Activated CD8-positive, alpha-beta memory T cell treated with anti-CD3 and anti-CD28 coated beads, Interleukin-2, amount 50 U/mL, for 1 hour (primary cell): Measurements from ENCODE around the gene ACSF3.
"Not testable (repeated sequence)": the region's sequence is repeated elsewhere in the genome, so short reads cannot be mapped to it uniquely, and the experiment has no call there.

ENCODE experiments used
- DNase-seq: peaks from one replicate; pipeline ENCODE4 v3.0.0-alpha.2; 2020; ENCODE audit errors: extremely low read depth

Gene ACSF3

DNA sequence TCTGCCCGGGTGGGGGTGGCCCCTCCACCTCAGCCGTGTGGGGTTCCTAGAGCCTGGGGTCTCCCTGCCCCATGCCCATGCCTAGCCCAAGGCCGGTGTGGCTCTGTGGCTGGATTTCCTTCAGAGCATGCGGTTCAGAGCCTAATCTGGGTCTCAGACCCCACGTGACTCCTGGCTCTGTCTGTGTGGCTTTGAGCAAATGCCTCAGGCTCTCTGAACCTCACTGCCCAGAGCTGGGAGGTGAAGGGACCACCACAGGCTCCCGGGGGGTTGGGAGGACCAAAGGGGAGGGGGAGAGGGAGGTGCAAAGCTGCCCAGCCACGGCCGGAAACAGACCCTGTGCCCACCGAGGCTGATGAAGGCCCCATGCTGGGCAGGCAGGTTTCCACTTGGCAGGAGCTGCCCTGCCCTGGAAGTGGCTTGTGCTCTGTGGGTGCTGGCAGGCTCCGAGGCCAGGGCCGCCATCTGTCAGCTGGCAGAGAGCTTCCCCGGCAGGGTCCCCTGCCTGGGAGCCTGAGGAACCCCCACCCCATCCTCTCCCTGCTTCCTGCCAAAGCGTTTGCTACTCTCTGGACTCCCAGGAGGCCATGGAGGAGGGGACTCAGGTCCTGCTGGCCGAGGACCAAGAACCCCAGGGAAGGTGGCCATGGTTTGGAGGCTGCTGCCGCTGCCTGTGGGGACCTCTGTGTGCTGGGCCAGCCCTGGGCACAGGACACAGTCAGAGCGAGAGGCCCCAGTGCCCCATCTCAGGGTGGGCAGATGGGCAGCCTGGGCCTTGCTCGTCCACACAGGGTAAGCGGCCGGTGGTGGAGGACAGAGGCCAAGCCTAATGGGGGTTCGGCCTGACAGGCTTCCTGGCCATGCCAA lies 81.9 kb downstream of the ACSF3 start:
- DNase-seq = no peak

DNA sequence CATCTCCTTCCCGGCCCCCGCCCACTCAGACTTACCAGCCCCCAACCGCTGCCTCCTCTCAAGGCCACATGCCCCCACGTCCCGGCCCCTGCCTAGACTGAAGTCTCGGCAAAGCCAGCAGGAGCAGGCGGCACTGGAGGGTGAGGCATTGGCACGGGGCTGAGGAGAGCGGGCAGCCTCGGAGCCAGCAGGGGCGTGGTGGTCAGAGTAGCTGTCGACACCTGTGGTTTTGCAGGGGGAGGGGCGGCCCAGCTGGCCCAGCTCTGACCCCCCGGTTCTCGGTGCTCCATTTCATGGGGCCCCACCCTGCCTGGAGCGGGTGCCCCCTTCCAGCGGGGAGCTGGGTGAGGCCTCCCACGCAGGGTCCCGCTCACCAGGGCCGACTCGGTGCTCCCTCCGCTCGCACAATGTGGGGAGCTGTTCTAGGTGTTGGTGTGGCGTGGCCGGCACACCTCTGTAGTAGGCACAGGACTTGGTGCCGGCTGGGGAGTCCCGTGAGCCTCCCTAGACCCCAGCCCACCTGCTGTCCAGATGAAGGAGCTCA lies 82.6 kb downstream of the ACSF3 start:
- no peak for DNase-seq

DNA sequence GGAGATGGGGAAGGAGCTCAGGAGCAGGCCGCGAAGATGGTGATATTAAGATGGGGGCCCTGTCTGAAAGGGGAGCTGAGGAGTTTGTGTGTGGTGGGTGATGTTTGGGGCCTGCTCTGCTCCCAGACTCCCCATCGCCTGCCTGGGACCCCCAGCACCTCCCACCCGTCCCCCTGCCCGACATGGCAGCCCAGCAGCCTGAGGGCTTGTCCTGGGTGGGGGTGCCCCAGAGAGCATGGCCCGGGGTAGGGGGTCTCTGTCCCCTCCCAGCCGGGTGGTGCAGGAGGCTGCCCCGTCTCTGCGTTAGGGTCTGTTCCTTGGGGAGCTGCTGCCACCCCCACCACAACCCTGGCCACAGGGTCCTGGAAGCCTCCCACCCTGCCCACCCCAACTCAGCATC lies 83.1 kb downstream of the ACSF3 start:
- DNase-seq = no peak

DNA sequence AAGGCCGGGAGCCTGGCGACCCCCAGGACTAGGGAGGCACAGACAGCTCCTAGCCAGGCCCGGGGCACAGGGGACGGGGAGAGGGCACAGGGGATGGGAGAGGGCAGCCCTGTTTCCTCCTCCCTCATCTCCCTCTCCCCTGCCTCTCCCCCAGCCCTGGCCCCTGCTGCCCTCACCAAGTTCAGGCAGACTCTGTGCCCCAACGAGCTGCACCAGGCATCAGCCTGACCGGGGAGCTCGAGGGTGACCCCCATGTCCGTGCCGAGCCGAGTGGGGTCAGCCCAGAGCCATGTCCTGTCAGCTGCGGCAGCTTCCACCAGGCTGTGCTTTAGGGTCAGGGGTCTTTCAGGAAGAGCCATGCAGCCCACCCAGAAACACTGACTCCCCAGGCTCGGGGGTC lies 83.8 kb downstream of the ACSF3 start:
- DNase-seq = no peak

DNA sequence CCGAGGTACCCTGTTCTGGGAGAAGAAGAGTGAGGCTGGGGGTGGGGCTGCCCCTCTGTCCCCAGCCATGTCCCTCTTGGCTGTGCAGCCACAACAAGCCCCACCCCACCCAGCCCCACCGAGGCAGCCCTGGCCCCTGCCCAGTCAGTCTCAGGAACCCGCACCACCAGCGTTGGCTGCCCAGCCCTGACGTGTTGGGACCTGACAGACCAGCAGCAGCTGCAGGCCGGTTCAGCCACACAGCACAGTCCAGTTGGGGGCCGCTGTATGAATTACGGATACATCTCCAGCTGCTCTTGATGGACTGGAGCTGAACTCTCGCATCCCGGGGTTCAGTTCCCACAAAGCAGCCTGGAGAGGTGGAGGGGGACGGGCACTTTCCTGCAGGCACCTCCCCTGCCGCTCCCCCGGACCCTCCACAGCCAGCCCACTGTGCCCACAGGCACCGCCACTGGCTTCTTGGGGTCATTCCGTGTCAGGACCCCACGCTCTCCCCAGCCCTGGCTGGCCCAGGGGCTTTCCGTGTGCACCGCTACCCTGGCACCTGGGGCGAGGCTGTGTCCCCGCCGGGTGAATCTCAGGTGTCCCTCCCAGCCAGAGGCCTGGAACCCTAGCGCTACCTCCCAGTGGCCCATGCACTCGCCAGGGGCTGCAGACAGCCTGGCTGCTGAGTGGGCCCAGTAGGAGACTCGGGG lies 84.9 kb downstream of the ACSF3 start:
- DNase-seq = no peak

DNA sequence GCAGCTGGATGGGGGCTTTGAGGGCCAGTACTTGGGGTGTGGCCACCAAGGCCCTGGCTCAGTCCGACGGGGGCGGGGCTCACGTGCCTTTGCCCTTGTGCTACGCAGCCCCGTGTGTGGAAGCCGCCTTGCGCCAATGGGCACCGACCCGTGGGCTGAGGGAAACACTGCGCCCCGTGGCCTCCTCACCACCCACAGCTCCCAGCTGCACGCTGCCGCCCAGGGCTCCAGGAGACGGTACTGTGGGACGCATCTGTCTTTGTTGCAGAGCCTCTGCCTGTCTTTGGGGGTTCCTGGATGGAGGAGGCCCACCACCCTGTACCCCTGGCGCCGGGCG lies 85.5 kb downstream of the ACSF3 start:
- DNase-seq = no peak

DNA sequence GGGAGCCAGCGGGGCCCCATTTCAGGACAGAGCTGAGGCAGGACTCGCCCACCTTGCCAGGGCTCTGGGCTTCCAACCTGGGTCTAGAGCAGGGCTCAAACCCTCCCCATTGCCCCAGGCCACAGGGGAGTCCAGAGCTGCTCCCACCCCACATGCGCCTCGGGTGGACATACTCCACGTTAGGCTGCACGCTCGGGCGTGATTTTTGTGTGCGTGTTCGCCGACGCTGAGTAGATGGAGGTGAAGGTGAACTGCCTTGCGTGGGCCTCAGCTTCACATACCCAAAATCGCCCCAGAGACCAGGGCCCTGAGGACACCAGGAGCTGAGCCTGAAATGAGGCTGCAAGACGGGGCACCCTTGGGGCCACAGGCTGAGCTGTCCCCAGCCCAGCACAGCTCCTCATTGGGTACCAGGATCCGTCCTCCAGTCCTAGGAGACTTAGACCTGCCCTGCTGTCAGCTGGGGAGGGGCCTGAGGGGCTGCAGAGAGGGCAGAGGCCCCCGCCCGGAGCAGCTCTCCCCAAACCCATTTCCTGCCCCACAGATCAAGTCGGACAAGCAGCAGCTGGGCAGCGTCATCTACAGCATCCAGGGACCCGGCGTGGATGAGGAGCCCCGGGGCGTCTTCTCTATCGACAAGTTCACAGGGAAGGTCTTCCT lies 86.1 kb downstream of the ACSF3 start:
- DNase-seq = no peak

DNA sequence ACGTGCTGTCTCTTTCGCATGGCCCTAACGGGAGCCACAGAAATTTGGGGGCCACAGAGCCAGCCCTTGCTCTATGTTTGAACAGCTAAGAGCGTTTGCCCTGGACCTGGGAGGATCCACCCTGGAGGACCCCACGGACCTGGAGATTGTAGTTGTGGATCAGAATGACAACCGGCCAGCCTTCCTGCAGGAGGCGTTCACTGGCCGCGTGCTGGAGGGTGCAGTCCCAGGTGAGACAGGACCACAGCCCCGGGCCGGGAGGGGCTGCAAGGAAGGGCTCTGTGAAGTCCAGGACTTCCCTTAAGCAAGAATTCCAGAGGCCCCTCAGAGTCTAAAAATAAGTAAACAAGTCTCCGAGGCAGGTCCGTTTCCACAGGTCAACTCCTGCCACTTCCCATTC lies 89.8 kb downstream of the ACSF3 start:
- no peak for DNase-seq

DNA sequence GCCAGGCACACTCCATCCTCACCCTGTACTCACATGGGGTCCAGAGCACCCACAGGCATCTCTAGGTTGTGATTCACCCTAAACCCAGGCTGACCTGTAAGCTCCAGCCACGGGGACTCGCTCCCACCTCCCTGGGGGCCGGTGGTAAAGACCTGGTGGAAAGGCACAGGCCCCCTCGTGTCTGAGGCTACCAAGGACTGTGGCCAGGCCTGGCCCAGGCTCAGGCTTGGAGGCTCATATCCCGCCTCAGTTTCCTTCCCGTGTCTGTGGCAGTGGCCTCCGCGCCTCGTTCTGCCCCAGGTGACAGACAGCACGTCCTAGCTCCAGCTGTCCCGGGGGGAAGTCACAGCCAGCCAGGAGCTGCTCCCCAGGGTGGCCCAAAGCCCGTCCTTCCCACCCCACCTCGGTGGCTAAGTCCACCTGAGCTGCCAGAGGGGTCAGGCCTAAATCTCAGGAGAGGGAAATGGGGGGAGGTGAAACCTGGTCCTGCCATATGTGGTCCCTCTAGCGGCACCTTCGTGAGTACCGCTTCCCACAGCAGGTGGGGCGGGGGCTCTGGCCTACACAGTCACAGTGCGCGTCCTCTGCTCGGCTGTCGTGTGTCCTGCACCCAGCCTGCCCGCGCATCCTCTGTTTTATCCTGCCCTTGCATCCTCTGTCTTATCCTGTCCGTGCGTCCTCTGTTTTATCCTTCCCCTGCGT lies 90.5 kb downstream of the ACSF3 start:
- no peak for DNase-seq

DNA sequence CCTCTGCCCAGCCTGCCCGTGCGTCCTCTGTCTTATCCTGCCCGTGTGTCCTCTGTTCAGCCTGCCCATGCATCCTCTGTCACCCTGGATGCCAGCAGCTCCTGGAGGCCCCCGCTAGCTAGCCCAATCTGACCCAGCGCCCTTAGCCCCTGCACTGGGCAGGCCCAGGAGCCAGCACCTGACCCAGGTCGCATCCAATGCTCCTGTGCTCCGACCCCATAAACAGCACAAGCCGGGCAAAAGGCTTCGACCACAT lies 91.0 kb downstream of the ACSF3 start:
- DNase-seq = no peak

DNA sequence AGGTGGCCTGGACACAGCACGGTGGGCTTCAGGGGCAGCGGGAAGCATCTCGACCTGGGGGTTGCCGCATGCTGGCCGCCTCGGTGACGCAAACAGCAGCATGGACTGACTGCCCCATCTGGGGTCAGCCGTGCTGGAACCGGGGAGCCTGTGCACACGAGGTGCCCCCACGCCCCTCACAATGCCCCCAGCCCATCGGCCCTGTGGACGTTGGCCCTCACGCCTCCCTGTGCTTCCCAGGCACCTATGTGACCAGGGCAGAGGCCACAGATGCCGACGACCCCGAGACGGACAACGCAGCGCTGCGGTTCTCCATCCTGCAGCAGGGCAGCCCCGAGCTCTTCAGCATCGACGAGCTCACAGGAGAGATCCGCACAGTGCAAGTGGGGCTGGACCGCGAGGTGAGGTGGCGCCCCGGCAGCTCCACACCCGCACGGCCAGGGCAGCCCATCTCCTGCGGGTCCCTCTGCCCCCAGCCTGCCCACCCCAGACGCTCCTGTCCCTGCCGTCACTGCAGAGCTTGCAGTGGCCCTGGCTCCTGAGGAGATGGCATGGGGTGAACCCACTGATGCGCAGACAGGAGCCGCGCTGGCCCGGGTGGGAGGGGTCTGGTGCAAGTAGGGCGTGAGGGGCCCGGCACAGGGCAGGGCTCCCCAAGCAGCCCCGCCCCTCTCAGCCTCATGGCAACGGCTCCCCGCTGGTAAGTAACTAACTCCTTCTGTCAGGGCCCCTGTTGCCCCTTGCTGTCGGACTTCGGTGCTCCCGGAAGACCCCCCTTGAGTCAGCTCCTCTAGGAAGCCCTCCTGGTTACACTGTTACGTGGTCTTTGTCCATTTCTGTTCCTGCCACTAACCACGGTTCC lies 91.5 kb downstream of the ACSF3 start:
- no peak for DNase-seq

DNA sequence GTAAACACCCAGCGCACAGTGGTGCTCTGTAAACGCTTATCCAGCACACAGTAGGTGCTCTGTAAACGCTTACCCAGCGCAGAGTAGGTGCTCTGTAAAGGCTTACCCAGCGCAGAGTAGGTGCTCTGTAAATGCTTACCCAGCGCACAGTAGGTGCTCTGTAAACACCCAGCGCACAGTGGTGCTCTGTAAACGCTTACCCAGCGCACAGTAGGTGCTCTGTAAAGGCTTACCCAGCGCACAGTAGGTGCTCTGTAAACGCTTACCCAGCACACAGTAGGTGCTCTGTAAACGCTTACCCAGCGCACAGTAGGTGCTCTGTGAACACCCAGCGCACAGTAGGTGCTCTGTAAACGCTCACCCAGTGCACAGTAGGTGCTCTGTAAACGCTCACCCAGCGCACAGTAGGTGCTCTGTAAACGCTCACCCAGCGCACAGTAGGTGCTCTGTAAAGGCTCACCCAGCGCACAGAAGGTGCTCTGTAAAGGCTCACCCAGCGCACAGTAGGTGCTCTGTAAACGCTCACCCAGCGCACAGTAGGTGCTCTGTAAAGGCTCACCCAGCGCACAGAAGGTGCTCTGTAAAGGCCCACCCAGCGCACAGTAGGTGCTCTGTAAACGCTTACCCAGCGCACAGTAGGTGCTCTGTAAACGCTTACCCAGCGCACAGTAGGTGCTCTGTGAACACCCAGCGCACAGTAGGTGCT lies 92.4 kb downstream of the ACSF3 start:
- not testable (repeated sequence) for DNase-seq

DNA sequence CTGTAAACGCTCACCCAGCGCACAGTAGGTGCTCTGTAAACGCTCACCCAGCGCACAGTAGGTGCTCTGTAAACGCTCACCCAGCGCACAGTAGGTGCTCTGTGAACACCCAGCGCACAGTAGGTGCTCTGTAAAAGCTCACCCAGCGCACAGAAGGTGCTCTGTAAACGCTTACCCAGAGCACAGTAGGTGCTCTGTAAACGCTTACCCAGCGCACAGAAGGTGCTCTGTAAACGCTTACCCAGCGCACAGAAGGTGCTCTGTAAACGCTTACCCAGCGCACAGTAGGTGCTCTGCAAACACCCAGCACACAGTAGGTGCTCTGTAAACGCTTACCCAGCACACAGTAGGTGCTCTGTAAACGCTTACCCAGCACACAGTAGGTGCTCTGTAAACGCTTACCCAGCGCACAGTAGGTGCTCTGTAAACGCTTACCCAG lies 93.0 kb downstream of the ACSF3 start:
- DNase-seq = not testable (repeated sequence)

DNA sequence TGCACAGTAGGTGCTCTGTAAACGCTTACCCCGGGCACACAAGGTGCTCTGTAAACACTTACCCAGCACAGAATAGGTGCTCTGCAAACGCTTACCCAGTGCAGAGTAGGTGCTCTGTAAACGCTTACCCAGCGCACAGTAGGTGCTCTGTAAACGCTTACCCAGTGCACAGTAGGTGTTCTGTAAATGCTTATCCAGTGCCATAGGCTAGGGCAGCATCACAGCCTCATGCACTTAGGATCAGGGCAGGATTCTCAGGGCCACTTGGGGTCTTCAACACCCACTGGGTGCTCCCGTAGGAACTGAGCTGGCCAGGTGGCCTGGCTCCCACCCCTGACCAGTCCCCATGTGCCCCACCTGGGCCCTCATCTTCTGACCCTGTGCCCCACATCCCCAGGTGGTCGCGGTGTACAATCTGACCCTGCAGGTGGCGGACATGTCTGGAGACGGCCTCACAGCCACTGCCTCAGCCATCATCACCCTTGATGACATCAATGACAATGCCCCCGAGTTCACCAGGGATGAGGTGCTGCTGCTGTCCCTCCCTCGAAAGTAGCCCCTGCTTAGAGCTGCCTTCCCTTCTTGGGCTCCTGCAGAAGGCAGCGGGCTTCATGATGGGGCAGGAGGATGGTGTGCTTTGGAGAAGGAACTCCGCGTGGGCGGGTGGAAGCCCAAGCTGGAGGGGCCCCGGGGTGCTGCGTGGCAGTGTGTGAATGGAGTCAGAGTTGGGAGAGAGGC lies 93.5 kb downstream of the ACSF3 start:
- no peak for DNase-seq

DNA sequence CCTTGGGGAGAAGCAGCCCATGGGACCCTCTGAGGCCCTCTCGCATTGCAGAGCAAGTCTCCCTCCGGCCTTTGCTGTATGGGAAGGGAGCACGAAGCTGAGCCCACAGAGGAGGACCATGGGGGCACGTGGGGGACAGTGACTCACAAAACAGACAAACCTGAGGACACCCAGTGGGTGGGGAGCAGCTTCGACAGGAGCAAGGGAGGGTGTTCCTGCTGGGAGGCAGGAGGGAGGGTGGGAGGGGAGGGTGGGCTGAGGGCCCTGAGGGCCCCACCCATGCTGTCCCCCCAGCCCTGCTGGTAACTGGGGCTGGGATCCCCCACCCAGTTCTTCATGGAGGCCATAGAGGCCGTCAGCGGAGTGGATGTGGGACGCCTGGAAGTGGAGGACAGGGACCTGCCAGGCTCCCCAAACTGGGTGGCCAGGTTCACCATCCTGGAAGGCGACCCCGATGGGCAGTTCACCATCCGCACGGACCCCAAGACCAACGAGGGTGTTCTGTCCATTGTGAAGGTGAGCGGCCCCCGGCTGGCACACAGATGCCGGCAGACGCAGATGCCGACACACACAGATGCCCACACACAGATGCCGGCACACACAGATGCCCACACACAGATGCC lies 94.2 kb downstream of the ACSF3 start:
- DNase-seq = no peak

DNA sequence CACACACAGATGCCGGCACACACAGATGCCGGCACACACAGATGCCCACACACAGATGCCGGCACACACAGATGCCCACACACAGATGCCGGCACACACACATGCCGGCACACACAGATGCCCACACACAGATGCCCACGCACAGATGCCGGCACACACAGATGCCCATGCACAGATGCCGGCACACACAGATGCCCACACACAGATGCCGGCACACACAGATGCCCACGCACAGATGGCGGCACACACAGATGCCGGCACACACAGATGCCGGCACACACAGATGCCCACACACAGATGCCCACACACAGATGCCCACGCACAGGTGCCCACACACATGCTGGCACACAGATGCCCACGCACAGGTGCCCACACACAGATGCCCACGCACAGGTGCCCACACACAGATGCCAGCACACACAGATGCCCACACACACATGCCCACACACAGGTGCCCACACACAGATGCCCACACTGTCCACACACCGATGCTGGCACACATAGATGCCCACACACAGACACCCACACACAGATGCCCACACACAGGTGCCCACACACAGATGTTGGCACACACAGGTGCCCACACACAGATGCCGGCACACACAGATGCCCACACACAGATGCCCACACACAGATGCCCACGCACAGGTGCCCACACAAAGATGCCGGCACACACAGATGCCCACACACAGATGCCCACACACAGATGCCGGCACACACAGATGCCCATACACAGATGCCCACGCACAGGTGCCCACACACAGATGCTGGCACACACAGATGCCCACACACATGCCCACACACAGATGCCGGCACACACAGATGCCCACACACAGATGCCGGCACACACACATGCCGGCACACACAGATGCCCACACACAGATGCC lies 95.1 kb downstream of the ACSF3 start:
- not testable (repeated sequence) for DNase-seq

DNA sequence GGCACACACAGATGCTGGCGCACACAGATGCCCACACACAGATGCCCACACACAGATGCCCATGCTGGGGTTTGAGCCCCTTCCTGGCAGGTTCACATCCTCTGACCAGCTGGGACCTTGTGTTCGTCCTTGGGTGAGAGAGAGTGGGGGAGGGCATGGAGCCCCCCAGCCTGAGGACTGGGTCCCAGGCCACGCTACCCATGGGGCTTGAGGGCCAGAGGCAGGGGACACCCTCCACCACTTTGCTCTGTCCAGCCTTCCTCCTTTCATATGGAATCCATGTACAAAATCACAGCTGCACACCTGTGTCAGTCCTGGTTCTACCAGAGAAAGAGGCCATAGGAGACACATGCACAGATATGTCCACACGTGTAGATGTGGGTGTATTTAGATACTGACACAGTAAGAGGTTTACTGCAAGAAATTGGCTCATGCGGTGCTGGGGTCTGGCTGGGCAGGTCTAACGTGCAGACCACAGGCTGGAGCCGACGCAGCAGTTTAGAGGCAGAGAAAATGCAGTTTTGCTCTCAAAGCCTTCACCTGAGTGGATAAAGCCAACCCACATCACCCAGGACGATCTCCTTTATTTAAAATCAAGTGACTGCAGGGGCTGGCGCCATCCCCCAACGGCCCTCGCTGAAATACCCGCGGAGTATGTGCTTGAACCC lies 95.8 kb downstream of the ACSF3 start:
- DNase-seq = no peak
